Measurements from ENCODE around the gene PDK4. TPM values are rescaled to one million over a fixed set of nuclear protein-coding genes. Genes with fewer than 3 reads are reported as not detected.

PDK4 gene
- polyA plus RNA-seq: 13.6 TPM
- long read RNA-seq, donor 1, partial matches to known transcripts: 0 of 2 reads
- long read RNA-seq, donor 1, other reads (novel, unspliced or antisense): 0 of 2 reads
- long read RNA-seq, donor 2, partial matches to known transcripts: 0 of 3 reads
- long read RNA-seq, donor 2, other reads (novel, unspliced or antisense): 0 of 3 reads
- long read RNA-seq, donor 3, partial matches to known transcripts: 0 of 2 reads
- long read RNA-seq, donor 3, other reads (novel, unspliced or antisense): 0 of 2 reads
- long read RNA-seq, donor 4: 0 reads
- long read RNA-seq, donor 5, partial matches to known transcripts: 0 of 5 reads
- long read RNA-seq, donor 5, other reads (novel, unspliced or antisense): 0 of 5 reads
- long read RNA-seq, donor 6: 0 reads
- long read RNA-seq, donor 7, partial matches to known transcripts: 0 of 2 reads
- long read RNA-seq, donor 7, other reads (novel, unspliced or antisense): 0 of 2 reads
- long read RNA-seq, donor 8, partial matches to known transcripts: 0 of 1 reads
- long read RNA-seq, donor 8, other reads (novel, unspliced or antisense): 0 of 1 reads
- long read RNA-seq, donor 9: 0 reads
- long read RNA-seq, donor 10, partial matches to known transcripts: 0 of 3 reads
- long read RNA-seq, donor 10, other reads (novel, unspliced or antisense): 0 of 3 reads
- long read RNA-seq, donor 11: 0 reads

GRCh38 chr7:95596198-95597063 lies at the start of gene PDK4:
Gene PDK4 (minus strand): TSS chr7:95596516. CDS start chr7:95596293, 223 bp downstream.
- Histone ChIP-seq H3K9me3 (ENCODE audit: control insufficient read depth, low read depth, low read length) (no peaks in the 10 kb centered on the region), H3K4me1 (ENCODE audit: control insufficient read depth, insufficient read depth, low read length) (peaks cover 5% of the 10 kb centered on the region), H3K4me3 (ENCODE audit: low read length) (peak within 1 kb of the TSS; percentile 62), H3K27ac (ENCODE audit: low read length) (peak within 1 kb of the TSS; percentile 36), H3K36me3 (ENCODE audit: control insufficient read depth, insufficient read depth, low read length) (no peaks in the 10 kb centered on the region), H3K27me3 (ENCODE audit: control insufficient read depth, insufficient read depth, low read length) (no peaks in the 10 kb centered on the region)
- peak; percentile 61 to 83 for DNase-seq
- WGBS (ENCODE audit: insufficient coverage, low lambda C conversion rate): no CpG with 5 or more reads among the region's 63 CpGs

- WGBS (ENCODE audit: insufficient coverage, low lambda C conversion rate): no CpG with 5 or more reads among the region's 5 CpGs
- Histone ChIP-seq H3K27ac (ENCODE audit: low read length) (no peak overlapping the region), H3K4me1 (ENCODE audit: control insufficient read depth, insufficient read depth, low read length) (no peaks in the 10 kb centered on the region), H3K36me3 (ENCODE audit: control insufficient read depth, insufficient read depth, low read length) (no peaks in the 10 kb centered on the region), H3K4me3 (ENCODE audit: low read length) (no peak overlapping the region), H3K27me3 (ENCODE audit: control insufficient read depth, insufficient read depth, low read length) (no peaks in the 10 kb centered on the region), H3K9me3 (ENCODE audit: control insufficient read depth, low read depth, low read length) (no peaks in the 10 kb centered on the region)
- no peak for DNase-seq
Observed at GRCh38 chr7:95642173-95642572, 45.9 kb upstream of the PDK4 start.

- Histone ChIP-seq H3K9me3 (ENCODE audit: control insufficient read depth, low read depth, low read length) (no peaks in the 10 kb centered on the region), H3K27me3 (ENCODE audit: control insufficient read depth, insufficient read depth, low read length) (no peaks in the 10 kb centered on the region), H3K4me1 (ENCODE audit: control insufficient read depth, insufficient read depth, low read length) (no peaks in the 10 kb centered on the region), H3K36me3 (ENCODE audit: control insufficient read depth, insufficient read depth, low read length) (no peaks in the 10 kb centered on the region), H3K4me3 (ENCODE audit: low read length) (no peak overlapping the region), H3K27ac (ENCODE audit: low read length) (no peak overlapping the region)
- no peak for DNase-seq
- WGBS (ENCODE audit: insufficient coverage, low lambda C conversion rate): 80% methylated on average over 1 of the region's 2 CpGs
Observed at GRCh38 chr7:95636140-95636940, 40.0 kb upstream of the PDK4 start.

- no CpG with 5 or more reads among the region's 1 CpG for WGBS (ENCODE audit: insufficient coverage, low lambda C conversion rate)
- Histone ChIP-seq H3K4me1 (ENCODE audit: control insufficient read depth, insufficient read depth, low read length) (no peaks in the 10 kb centered on the region), H3K27me3 (ENCODE audit: control insufficient read depth, insufficient read depth, low read length) (no peaks in the 10 kb centered on the region), H3K27ac (ENCODE audit: low read length) (no peak overlapping the region), H3K36me3 (ENCODE audit: control insufficient read depth, insufficient read depth, low read length) (no peaks in the 10 kb centered on the region), H3K9me3 (ENCODE audit: control insufficient read depth, low read depth, low read length) (no peaks in the 10 kb centered on the region), H3K4me3 (ENCODE audit: low read length) (no peak overlapping the region)
- no peak for DNase-seq
Observed at GRCh38 chr7:95632609-95633008, 36.3 kb upstream of the PDK4 start.

- H3K4me3 ChIP-seq (ENCODE audit: low read length): no peak overlapping the region
- H3K36me3 ChIP-seq (ENCODE audit: control insufficient read depth, insufficient read depth, low read length): no peaks in the 10 kb centered on the region
- no peaks in the 10 kb centered on the region for H3K9me3 ChIP-seq (ENCODE audit: control insufficient read depth, low read depth, low read length)
- H3K27me3 ChIP-seq (ENCODE audit: control insufficient read depth, insufficient read depth, low read length): no peaks in the 10 kb centered on the region
- no peaks in the 10 kb centered on the region for H3K4me1 ChIP-seq (ENCODE audit: control insufficient read depth, insufficient read depth, low read length)
- no peak overlapping the region for H3K27ac ChIP-seq (ENCODE audit: low read length)
- DNase-seq: peak in 1 of 2 donors; percentile 30
- no CpG with 5 or more reads among the region's 7 CpGs for WGBS (ENCODE audit: insufficient coverage, low lambda C conversion rate)
Observed at GRCh38 chr7:95631527-95631926, 35.2 kb upstream of the PDK4 start.

- WGBS (ENCODE audit: insufficient coverage, low lambda C conversion rate): 100% methylated on average over 1 of the region's 6 CpGs
Observed at GRCh38 chr7:95630702-95631458, 34.6 kb upstream of the PDK4 start.

GRCh38 chr7:95628831-95629439 lies 32.6 kb upstream of the PDK4 start:
- no peaks in the 10 kb centered on the region for H3K27me3 ChIP-seq (ENCODE audit: control insufficient read depth, insufficient read depth, low read length)
- no peaks in the 10 kb centered on the region for H3K36me3 ChIP-seq (ENCODE audit: control insufficient read depth, insufficient read depth, low read length)
- WGBS (ENCODE audit: insufficient coverage, low lambda C conversion rate): 26% methylated on average over 4 of the region's 5 CpGs
- no peaks in the 10 kb centered on the region for H3K4me1 ChIP-seq (ENCODE audit: control insufficient read depth, insufficient read depth, low read length)
- DNase-seq: peak in 1 of 2 donors; percentile 26
- no peak overlapping the region for H3K27ac ChIP-seq (ENCODE audit: low read length)
- no peak overlapping the region for H3K4me3 ChIP-seq (ENCODE audit: low read length)
- H3K9me3 ChIP-seq (ENCODE audit: control insufficient read depth, low read depth, low read length): no peaks in the 10 kb centered on the region

More at GRCh38 chr7:95630702-95631458, 34.6 kb upstream of the PDK4 start:
- no peaks in the 10 kb centered on the region for H3K9me3 ChIP-seq (ENCODE audit: control insufficient read depth, low read depth, low read length)
- H3K36me3 ChIP-seq (ENCODE audit: control insufficient read depth, insufficient read depth, low read length): no peaks in the 10 kb centered on the region
- H3K27ac ChIP-seq (ENCODE audit: low read length): no peak overlapping the region
- H3K4me3 ChIP-seq (ENCODE audit: low read length): no peak overlapping the region
- no peak for DNase-seq
- no peaks in the 10 kb centered on the region for H3K27me3 ChIP-seq (ENCODE audit: control insufficient read depth, insufficient read depth, low read length)
- no peaks in the 10 kb centered on the region for H3K4me1 ChIP-seq (ENCODE audit: control insufficient read depth, insufficient read depth, low read length)

- H3K36me3 ChIP-seq (ENCODE audit: control insufficient read depth, insufficient read depth, low read length): no peaks in the 10 kb centered on the region
- H3K9me3 ChIP-seq (ENCODE audit: control insufficient read depth, low read depth, low read length): no peaks in the 10 kb centered on the region
- H3K4me1 ChIP-seq (ENCODE audit: control insufficient read depth, insufficient read depth, low read length): no peaks in the 10 kb centered on the region
- DNase-seq: no peak
- no peak overlapping the region for H3K4me3 ChIP-seq (ENCODE audit: low read length)
- 14% methylated on average over 1 of the region's 1 CpG for WGBS (ENCODE audit: insufficient coverage, low lambda C conversion rate)
- no peak overlapping the region for H3K27ac ChIP-seq (ENCODE audit: low read length)
- no peaks in the 10 kb centered on the region for H3K27me3 ChIP-seq (ENCODE audit: control insufficient read depth, insufficient read depth, low read length)
Observed at GRCh38 chr7:95623788-95624187, 27.5 kb upstream of the PDK4 start.

GRCh38 chr7:95622859-95623258 lies 26.5 kb upstream of the PDK4 start:
- Histone ChIP-seq H3K4me3 (ENCODE audit: low read length) (no peak overlapping the region), H3K36me3 (ENCODE audit: control insufficient read depth, insufficient read depth, low read length) (no peaks in the 10 kb centered on the region), H3K9me3 (ENCODE audit: control insufficient read depth, low read depth, low read length) (no peaks in the 10 kb centered on the region), H3K27ac (ENCODE audit: low read length) (no peak overlapping the region), H3K4me1 (ENCODE audit: control insufficient read depth, insufficient read depth, low read length) (no peaks in the 10 kb centered on the region), H3K27me3 (ENCODE audit: control insufficient read depth, insufficient read depth, low read length) (no peaks in the 10 kb centered on the region)
- DNase-seq: no peak
- 92% methylated on average over 2 of the region's 3 CpGs for WGBS (ENCODE audit: insufficient coverage, low lambda C conversion rate)

Data from large intestine (tissue), 12 donors.